ENCODE data around the gene CRNKL1.

DNA sequence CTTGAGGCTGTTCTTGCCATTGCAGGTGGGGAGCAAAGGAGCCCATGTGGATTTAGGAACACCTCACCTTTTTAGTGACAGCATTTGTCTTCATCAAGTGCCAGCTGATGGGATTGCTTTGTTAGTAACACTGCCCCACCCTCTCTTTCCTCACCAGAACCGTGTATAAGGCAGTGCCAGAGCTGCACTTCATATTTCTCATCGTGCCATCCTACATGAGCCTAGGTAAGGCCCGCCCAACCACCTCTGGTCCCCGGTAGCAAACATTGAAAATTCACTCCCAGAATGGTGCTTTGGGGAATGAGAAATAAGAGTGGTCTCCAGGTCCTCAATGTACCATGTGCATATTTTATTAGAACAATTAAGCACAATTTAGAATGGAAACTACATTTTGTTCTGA, 22.8 kb upstream of the CRNKL1 start:
- TF ChIP-seq, protein P1, sequence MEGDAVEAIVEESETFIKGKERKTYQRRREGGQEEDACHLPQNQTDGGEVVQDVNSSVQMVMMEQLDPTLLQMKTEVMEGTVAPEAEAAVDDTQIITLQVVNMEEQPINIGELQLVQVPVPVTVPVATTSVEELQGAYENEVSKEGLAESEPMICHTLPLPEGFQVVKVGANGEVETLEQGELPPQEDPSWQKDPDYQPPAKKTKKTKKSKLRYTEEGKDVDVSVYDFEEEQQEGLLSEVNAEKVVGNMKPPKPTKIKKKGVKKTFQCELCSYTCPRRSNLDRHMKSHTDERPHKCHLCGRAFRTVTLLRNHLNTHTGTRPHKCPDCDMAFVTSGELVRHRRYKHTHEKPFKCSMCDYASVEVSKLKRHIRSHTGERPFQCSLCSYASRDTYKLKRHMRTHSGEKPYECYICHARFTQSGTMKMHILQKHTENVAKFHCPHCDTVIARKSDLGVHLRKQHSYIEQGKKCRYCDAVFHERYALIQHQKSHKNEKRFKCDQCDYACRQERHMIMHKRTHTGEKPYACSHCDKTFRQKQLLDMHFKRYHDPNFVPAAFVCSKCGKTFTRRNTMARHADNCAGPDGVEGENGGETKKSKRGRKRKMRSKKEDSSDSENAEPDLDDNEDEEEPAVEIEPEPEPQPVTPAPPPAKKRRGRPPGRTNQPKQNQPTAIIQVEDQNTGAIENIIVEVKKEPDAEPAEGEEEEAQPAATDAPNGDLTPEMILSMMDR (conservative IDR thresholded peaks at IDR 0.05), result no peak
- no peak for TF ChIP-seq ZFX (IDR thresholded peaks at IDR 0.05)

All from C4-2B (cell line).